Heart right ventricle (tissue), 16 donors: ENCODE results near the gene ILDR2. TPM values are rescaled to one million over a fixed set of nuclear protein-coding genes. Genes with fewer than 3 reads are reported as not detected.

Source experiments
- ATAC-seq, 8 donors: fragments of 200-7000 bp; cut with Tn5 transposase; one replicate each; pipeline ENCODE4 v1.9.1; 2020; ENCODE audit warnings: mild to moderate bottlenecking in 8 of 8, moderate library complexity in 8 of 8, moderate number of reproducible peaks in 1 of 8
- DNase-seq, 2 donors: peaks; one replicate each; pipeline ENCODE4 v3.0.0-alpha.2; 2020
- H3K27ac ChIP-seq, 10 donors: fragments of 200-600 bp; sonication (generic) in 2 of 10; one replicate each; pipeline versions ENCODE4 v1.5.0 to v1.8.0; 2020 to 2022; ENCODE audit warnings: mild to moderate bottlenecking in 3 of 10
- H3K27me3 ChIP-seq, 7 donors: fragments of 200-600 bp; one replicate each; pipeline ENCODE4 v1.8.0; 2021 to 2022; ENCODE audit warnings: mild to moderate bottlenecking in 2 of 7
- H3K36me3 ChIP-seq, 9 donors: fragments of 200-600 bp; sonication (generic) in 1 of 9; one replicate each; pipeline versions ENCODE4 v1.5.0 to v1.8.0; 2020 to 2022; ENCODE audit warnings: mild to moderate bottlenecking in 2 of 9
- H3K4me1 ChIP-seq, 9 donors: fragments of 200-600 bp; sonication (generic) in 1 of 9; one replicate each; pipeline versions ENCODE4 v1.5.0 to v1.8.0; 2020 to 2022; ENCODE audit warnings: mild to moderate bottlenecking in 4 of 9
- H3K4me3 ChIP-seq, 10 donors: fragments of 200-600 bp; sonication (generic) in 2 of 10; one replicate each; pipeline versions ENCODE4 v1.5.0 to v1.8.0; 2020 to 2022; ENCODE audit warnings: mild to moderate bottlenecking in 7 of 10, moderate library complexity in 2 of 10
- H3K9me3 ChIP-seq, 11 donors: fragments of 200-600 bp in 10 of 11; sonication (generic) in 2 of 11; one replicate each; pipeline versions ENCODE4 v1.5.0 to v1.8.0; 2013 to 2022; ENCODE audit warnings: mild to moderate bottlenecking in 2 of 11, control low read depth in 1 of 11, moderate library complexity in 1 of 11
- WGBS, 2 donors: extraction: QIAGEN DNeasy Blood & Tissue Kit; methylation state at CpG; one replicate each; pipeline ENCODE4 v1.1.7; 2013; ENCODE audit warnings: inconsistent platforms in 1 of 2; 5-methylcytosine and 5-hydroxymethylcytosine counted together
- intact Hi-C, 10 donors: fragments of 100-400 bp; cut with DNase I; formaldehyde crosslinking; loops; one replicate each; pipeline versions ENCODE4 v1.11.1 to v1.14.2; 2022
- polyA plus RNA-seq, 2 donors: library from polyadenylated mRNA; stranded (reverse); fragments of 200-250 nt; gene quantifications; one replicate each; pipeline ENCODE4 v1.2.3, GENCODE V29; 2013
- total RNA-seq, 10 donors: library from RNA; stranded (reverse); fragmentation: NEBNext Ultra II Directional in 3 of 10; extraction: Animal tissue kit (Norgen Biotek cat#: 25700) in 3 of 10; gene quantifications; one replicate each; pipeline versions ENCODE4 v1.2.1 to v1.2.4, GENCODE V29; 2021 to 2023
- TF ChIP-seq, protein P1 (sequence below), 9 donors: fragments of 200-600 bp; sonication (generic) in 2 of 9; IDR thresholded peaks; one replicate each; pipeline versions ENCODE4 v1.5.0 to v1.8.0; 2021 to 2022; ENCODE audit warnings: antibody characterized with exemption in 9 of 9, mild to moderate bottlenecking in 5 of 9, moderate library complexity in 1 of 9
- donor health status: Arrhythmogenic right ventricular cardiomyopathy.
- donor health status: ischemic (EF 13 %, LVEDD 7.1; RV severe dilation, severe dysfunction).
- donor health status: healthy with polysubstance abuse.
- donor health status: DM: no; HTN: yes; CAD: no.
- donor health status: DM: no; HTN: no; CAD: no.
- donor health status: ischemic (EF 25% LVEDD 6.9; RV normal size, moderate dysfunction).
- donor health status: ischemic (EF 25% LVEDD 5.7; RV mildly dilated, moderate dysfunction).
- donor health status: healthy.
- donor health status: DM: yes; HTN: yes; CAD: no.
- donor health status: Ischemic cardiomyopathy.
- donor health status: ischemic (EF 35%, LVEDD 5.7; RV mildly dilated, moderate dysfunction).
- donor health status: nonischemic (EF 11% LVEDD 7.7; RV severe dilation, severe dysfunction).
- donor health status: DM: yes; HTN: yes; CAD: no.
- donor health status: PGD.
- donor health status: ischemic (EF 29% LVEDD 5.4; RV normal size, mild dysfunction).
- donor health status: nonischemic (EF 23%, LVEDD 6.1; RV moderate dilation, normal function).

The ILDR2 gene
- total and polyA plus RNA-seq, 12 donors = 0.29 to 12.6 (median 4.9) TPM

DNA sequence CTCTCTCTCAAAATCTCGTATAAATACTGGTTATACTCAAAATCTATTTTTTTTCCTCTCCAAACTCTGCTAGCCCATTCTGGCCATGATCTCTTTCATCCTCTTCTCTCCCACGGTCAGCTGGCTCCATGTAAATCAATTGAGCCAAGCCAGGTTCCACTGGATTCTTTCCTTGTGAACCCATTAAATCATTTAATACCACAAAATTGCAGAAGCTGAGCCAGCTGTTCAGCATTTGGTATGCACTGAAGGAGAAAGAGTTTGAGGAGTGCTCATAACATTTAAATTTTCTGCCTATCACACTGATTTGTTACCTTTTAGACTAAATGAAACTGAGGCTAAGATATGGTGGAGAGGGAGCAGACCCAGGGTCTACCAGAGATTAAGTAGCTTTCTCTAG, 70.2 kb downstream of the ILDR2 start:
- WGBS, 2 donors = 60 to 79% methylated on average over 2 of the region's 2 CpGs
- Histone ChIP-seq H3K27ac (no peak overlapping the region), H3K27me3 (no peaks in the 10 kb centered on the region), H3K9me3 (no peaks in the 10 kb centered on the region), H3K4me3 (no peak overlapping the region), H3K36me3 (no peaks in the 10 kb centered on the region), H3K4me1 (peaks cover 0 to 15% (median 0%) of the 10 kb centered on the region in 9 donors)
- intact Hi-C loops = loop anchor here in 2 of 10 donors (5.0 kb wide), 1 partner anchor 152 kb away; no protein-coding TSS in a partner anchor
- ATAC-seq = no peak
- no peak for DNase-seq
- TF ChIP-seq, protein P1, sequence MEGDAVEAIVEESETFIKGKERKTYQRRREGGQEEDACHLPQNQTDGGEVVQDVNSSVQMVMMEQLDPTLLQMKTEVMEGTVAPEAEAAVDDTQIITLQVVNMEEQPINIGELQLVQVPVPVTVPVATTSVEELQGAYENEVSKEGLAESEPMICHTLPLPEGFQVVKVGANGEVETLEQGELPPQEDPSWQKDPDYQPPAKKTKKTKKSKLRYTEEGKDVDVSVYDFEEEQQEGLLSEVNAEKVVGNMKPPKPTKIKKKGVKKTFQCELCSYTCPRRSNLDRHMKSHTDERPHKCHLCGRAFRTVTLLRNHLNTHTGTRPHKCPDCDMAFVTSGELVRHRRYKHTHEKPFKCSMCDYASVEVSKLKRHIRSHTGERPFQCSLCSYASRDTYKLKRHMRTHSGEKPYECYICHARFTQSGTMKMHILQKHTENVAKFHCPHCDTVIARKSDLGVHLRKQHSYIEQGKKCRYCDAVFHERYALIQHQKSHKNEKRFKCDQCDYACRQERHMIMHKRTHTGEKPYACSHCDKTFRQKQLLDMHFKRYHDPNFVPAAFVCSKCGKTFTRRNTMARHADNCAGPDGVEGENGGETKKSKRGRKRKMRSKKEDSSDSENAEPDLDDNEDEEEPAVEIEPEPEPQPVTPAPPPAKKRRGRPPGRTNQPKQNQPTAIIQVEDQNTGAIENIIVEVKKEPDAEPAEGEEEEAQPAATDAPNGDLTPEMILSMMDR (IDR thresholded peaks at IDR 0.05) = no peak

DNA sequence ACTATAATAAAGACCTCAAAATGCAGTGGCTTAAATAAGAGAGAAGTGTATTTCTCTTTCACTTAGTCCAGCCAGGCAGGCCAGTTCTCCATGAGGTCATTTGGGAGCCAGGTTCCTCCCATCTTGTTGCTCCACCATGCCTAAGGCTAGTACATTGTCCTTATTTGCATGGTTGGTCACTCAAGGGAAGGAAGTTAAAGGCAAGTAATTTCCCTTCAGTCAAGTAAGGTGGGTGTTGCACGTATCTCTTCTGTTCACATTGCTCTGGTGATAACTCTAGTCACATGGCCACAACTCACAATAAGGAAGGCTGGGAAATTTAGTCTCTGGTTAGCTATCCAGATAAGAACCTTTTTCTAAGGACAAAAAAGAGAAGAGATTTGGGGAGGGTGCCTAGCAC, 72.1 kb downstream of the ILDR2 start:
- DNase-seq (no peak), ATAC-seq (no peak)
- intact Hi-C loops = no loop called here
- H3K4me1 ChIP-seq = peaks cover 0 to 15% (median 0%) of the 10 kb centered on the region in 9 donors
- 48 to 68% methylated on average over 1 of the region's 1 CpG for WGBS, 2 donors
- H3K36me3 ChIP-seq = no peaks in the 10 kb centered on the region
- H3K4me3 ChIP-seq = no peak overlapping the region
- no peaks in the 10 kb centered on the region for H3K27me3 ChIP-seq
- no peak overlapping the region for H3K27ac ChIP-seq
- TF ChIP-seq, protein P1 (IDR thresholded peaks at IDR 0.05) = no peak
- no peaks in the 10 kb centered on the region for H3K9me3 ChIP-seq

DNA sequence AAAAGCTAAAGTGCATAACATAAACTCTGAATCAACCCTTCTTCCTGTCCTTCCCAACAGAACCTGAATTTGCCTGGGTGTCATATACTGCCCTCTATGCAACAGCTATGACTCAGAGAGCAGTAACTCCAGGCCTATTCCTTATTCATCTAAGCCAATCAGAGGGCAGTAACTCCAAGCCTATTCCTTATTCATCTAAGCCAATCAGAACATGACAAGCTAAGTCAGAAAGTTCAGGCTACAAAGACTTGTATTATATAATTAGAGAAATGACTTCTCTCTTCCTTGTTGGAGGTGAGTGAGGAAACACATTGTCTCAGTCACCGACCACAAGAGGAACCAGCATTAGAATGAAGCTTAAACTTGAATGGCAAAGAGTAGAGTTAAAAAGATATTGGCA, 73.1 kb downstream of the ILDR2 start:
- Histone ChIP-seq H3K4me1 (peaks cover 0 to 15% (median 0%) of the 10 kb centered on the region in 9 donors), H3K36me3 (no peaks in the 10 kb centered on the region), H3K9me3 (peaks cover 0 to 9% (median 0%) of the 10 kb centered on the region in 11 donors), H3K27ac (peak overlapping the region in 2 of 10 donors; percentile 14 to 36), H3K27me3 (no peaks in the 10 kb centered on the region), H3K4me3 (no peak overlapping the region)
- DNase-seq (no peak), ATAC-seq (peak in 6 of 8 donors; percentile 34 to 63 (median 48))
- TF ChIP-seq, protein P1 (IDR thresholded peaks at IDR 0.05) = no peak
- intact Hi-C loops = no loop called here
- WGBS, 2 donors = 76 to 83% methylated on average over 1 of the region's 1 CpG

DNA sequence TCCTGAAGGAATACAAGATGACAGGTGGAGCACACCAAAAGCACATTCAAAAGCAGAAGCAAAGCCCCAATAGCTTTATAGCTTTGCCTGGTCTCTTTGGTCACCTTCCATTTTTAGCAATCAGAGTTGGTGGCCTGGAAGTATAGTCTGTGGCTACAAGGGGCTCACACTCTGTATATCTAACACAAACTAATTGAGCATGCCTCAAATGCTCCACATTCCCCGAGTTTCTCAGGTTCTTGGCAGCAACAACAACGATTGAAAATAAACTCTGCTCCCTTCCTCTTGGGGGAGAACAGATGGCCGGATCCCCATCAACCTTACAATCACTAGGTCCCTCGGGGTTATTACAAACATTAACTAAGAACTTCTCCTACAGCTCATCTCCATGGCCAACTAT, 74.4 kb downstream of the ILDR2 start:
- H3K36me3 ChIP-seq = no peaks in the 10 kb centered on the region
- peak in 1 of 8 donors; percentile 57 for ATAC-seq
- DNase-seq = no peak
- H3K9me3 ChIP-seq = peaks cover 0 to 12% (median 0%) of the 10 kb centered on the region in 11 donors
- TF ChIP-seq, protein P1 (IDR thresholded peaks at IDR 0.05) = no peak
- H3K4me1 ChIP-seq = peaks cover 0 to 15% (median 0%) of the 10 kb centered on the region in 9 donors
- 5 to 21% methylated on average over 4 of the region's 4 CpGs for WGBS, 2 donors
- H3K4me3 ChIP-seq = no peak overlapping the region
- no peak overlapping the region for H3K27ac ChIP-seq
- H3K27me3 ChIP-seq = no peaks in the 10 kb centered on the region
- intact Hi-C loops = no loop called here
